Measurements from ENCODE around the gene PSMB7. TPM values are rescaled to one million over a fixed set of nuclear protein-coding genes. Genes with fewer than 3 reads are reported as not detected.
"Not testable (repeated sequence)": the region's sequence is repeated elsewhere in the genome, so short reads cannot be mapped to it uniquely, and the experiment has no call there.

The PSMB7 gene
- total RNA-seq, 2 donors from 2014 or later = 105 to 175 TPM

DNA sequence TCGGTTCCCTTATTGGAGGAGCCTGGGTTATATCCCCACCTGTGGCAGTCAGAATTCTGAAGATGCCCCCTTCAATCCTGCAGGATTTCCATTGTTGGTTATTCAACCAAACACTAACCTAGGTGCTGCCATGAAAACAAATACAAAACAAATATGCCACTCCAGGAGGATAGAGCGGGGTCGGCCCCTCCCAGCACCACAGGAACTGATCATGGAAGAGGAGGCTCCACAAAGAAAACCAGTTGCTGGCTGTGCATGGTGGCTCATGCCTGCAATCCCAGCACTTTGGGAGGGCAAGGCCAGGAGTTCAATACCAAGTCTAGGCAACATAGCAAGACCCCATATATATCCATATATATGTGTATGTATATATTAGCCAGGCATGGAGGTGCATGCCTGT, 21.8 kb upstream of the PSMB7 start:
- H3K27me3 Mint-ChIP-seq = peaks cover 23% of the 10 kb centered on the region
- no peak overlapping the region for H3K27ac Mint-ChIP-seq
- H3K4me1 Mint-ChIP-seq = no peaks in the 10 kb centered on the region
- H3K36me3 Mint-ChIP-seq (ENCODE audit: low read depth) = no peaks in the 10 kb centered on the region
- no peaks in the 10 kb centered on the region for H3K9me3 Mint-ChIP-seq
- no peak for ATAC-seq (replicated peaks)
- no peak overlapping the region for H3K4me3 Mint-ChIP-seq

DNA sequence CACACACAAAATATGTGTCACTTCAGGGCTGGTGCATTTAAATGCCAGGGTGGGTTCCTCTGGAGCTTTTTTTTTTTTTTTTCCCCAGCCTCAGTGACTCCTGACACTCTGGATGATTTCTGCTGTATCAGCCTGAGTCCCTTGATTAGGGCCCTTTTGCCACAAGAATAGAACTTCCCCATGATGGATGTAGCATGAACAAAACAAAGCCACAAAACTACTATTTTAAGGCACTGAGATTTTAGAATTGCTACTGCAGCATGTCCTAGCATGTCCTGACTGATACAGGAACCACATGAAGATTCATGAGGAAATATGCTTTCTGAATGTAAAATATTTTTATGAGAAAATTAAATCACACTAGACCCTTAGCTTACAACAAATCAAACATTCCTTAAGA, 21.1 kb upstream of the PSMB7 start:
- no peak for ATAC-seq (replicated peaks)
- H3K27me3 Mint-ChIP-seq = peaks cover 18% of the 10 kb centered on the region
- H3K9me3 Mint-ChIP-seq = no peaks in the 10 kb centered on the region
- H3K27ac Mint-ChIP-seq = no peak overlapping the region
- H3K4me1 Mint-ChIP-seq = no peaks in the 10 kb centered on the region
- no peak overlapping the region for H3K4me3 Mint-ChIP-seq
- H3K36me3 Mint-ChIP-seq (ENCODE audit: low read depth) = no peaks in the 10 kb centered on the region

DNA sequence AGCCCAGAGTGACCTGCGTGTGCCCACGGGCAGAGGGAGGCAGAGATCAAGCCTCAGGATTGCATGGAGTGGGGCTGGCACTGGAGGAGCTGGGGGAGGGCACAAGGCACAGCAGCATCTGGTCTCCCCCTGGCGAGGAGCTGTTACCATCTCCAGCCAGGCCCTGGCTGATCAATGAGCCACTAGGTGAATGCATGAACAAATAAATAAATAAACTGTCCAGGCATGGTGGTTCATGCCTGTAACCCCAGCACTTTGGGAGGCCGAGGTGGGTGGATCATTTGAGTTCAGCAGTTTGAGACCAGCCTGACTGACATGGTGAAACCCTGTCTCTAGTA, 14.3 kb upstream of the PSMB7 start:
- no peak for ATAC-seq (replicated peaks)
- H3K9me3 Mint-ChIP-seq = no peaks in the 10 kb centered on the region
- H3K36me3 Mint-ChIP-seq (ENCODE audit: low read depth) = no peaks in the 10 kb centered on the region
- H3K27ac Mint-ChIP-seq = no peak overlapping the region
- peaks cover 8% of the 10 kb centered on the region for H3K27me3 Mint-ChIP-seq
- no peaks in the 10 kb centered on the region for H3K4me1 Mint-ChIP-seq
- no peak overlapping the region for H3K4me3 Mint-ChIP-seq

DNA sequence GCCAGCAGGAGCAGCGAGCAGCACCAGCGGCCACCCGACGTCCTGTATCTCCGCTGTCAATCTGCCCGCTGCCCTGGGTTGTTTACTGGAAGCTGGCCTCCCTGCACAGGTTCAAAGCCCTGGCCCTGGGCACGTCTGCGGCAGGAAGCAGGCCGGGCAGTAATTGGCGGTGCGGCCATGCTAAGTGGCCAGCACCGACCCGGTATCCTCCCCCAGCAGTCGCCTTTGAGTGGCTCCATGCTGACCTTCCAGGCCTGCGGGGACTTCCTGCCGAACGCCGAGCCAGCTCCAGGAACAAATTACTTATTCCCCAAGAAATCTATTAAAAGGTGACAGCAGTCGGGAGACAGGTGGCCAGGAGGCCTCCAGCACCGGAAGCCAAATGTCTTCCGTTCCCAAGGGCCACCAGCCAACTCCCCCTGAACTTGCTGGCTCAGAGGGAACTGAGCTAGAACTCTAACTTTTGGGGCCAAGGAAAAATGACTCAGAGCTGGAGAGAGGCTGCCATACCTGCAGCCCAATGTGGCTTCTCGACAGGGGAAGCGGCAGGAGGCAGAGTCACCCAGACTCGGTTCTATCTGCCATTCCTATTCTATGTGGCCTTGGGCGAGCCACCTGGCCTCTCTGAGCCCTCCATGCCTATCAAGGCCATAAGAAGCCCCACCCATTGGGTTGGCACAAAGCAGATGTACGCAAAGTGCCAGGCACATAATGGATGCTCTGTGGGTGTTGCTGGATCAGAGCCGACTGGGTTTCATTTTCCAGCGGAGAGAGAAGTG, 13.7 kb upstream of the PSMB7 start:
- no peaks in the 10 kb centered on the region for H3K36me3 Mint-ChIP-seq (ENCODE audit: low read depth)
- H3K4me1 Mint-ChIP-seq = no peaks in the 10 kb centered on the region
- H3K4me3 Mint-ChIP-seq = no peak overlapping the region
- no peak overlapping the region for H3K27ac Mint-ChIP-seq
- no peaks in the 10 kb centered on the region for H3K9me3 Mint-ChIP-seq
- ATAC-seq (replicated peaks) = no peak
- H3K27me3 Mint-ChIP-seq = peaks cover 7% of the 10 kb centered on the region

DNA sequence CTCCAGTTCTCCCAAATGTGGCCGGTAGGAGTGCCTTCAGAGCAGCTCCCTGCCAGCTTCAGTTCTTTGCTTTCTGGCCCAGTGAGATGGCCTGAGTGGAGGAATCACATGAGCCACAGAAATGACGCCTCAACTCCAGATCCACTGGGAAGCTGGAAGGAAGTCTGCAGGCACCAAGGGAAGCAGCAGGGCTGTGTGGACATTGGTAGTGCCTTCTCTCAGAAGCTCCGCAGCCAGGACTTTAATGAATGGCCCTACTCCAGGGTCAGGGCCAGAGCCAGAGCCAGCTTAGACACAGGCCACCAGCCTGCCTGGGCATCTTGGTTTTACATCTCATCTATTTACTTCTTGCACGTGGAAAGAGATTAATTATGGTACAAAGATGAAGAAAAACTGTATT, 12.0 kb upstream of the PSMB7 start:
- H3K4me1 Mint-ChIP-seq = peaks cover 6% of the 10 kb centered on the region
- no peaks in the 10 kb centered on the region for H3K9me3 Mint-ChIP-seq
- H3K36me3 Mint-ChIP-seq (ENCODE audit: low read depth) = no peaks in the 10 kb centered on the region
- ATAC-seq (replicated peaks) = no peak
- peaks cover 10% of the 10 kb centered on the region for H3K27me3 Mint-ChIP-seq
- H3K4me3 Mint-ChIP-seq = no peak overlapping the region
- no peak overlapping the region for H3K27ac Mint-ChIP-seq

DNA sequence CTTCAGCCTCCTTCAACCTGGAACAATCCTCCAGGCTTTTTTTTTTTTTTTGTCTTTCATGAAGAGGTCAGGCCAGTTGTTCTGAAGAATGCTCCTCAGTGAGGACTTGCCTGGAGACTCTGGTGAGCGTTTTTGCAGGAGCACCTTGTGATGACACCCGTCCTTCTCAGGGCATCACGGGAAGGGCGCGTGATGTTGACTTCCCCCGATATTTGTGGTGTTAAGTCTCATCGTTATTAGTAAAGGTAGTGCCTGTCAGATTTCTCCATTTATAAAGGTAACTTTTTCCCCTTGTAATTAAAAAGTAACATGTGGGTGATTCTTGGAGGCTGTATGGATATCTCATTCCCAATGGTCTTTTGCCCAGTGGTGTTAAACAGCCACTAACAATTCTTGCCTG, 11.1 kb upstream of the PSMB7 start:
- Mint-ChIP-seq H3K27me3 (peaks cover 10% of the 10 kb centered on the region), H3K27ac (no peak overlapping the region), H3K4me1 (peaks cover 6% of the 10 kb centered on the region), H3K9me3 (no peaks in the 10 kb centered on the region), H3K4me3 (no peak overlapping the region), H3K36me3 (ENCODE audit: low read depth) (no peaks in the 10 kb centered on the region)
- ATAC-seq (replicated peaks) = no peak

DNA sequence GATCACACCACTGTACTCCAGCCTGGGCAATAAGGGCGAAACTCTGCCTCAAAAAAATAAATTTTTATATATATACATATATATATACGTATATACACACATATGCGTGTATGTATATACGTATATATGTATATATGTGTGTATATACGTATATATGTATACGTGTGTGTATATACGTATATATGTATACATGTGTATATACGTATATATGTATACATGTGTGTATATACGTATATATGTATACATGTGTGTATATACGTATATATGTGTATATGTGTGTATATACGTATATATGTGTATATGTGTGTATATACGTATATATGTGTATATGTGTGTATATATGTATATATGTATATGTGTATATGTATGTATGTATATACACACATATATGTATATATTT, 10.5 kb upstream of the PSMB7 start:
- not testable (repeated sequence) for ATAC-seq (replicated peaks); H3K36me3 Mint-ChIP-seq (ENCODE audit: low read depth); H3K27ac Mint-ChIP-seq; H3K4me1 Mint-ChIP-seq; H3K4me3 Mint-ChIP-seq; H3K9me3 Mint-ChIP-seq
- peaks cover 10% of the 10 kb centered on the region for H3K27me3 Mint-ChIP-seq

DNA sequence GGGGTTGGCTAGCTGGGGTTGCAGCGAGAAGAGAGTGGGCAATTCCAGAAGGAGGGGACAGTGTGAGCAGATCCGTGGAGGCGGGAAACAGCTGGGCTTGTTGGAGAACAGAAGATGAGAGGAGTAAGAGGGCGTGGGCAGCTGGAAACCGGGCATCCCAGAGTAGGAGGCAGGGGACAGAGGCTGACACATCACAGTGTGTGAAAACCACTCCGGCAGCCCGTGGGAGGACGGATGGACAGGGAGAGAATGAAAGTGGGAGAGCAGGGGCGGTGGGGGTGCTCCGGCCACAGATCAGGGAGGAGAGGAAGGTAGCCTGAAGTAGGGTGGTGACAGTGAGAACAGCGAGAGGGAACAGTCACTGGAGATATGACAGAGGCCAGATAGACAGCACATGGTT, 8.3 kb upstream of the PSMB7 start:
- Mint-ChIP-seq H3K36me3 (ENCODE audit: low read depth) (no peaks in the 10 kb centered on the region), H3K27me3 (peaks cover 10% of the 10 kb centered on the region), H3K27ac (peak overlapping the region; percentile 10), H3K4me1 (peaks cover 6% of the 10 kb centered on the region), H3K4me3 (no peak overlapping the region), H3K9me3 (no peaks in the 10 kb centered on the region)
- ATAC-seq (replicated peaks) = no peak

DNA sequence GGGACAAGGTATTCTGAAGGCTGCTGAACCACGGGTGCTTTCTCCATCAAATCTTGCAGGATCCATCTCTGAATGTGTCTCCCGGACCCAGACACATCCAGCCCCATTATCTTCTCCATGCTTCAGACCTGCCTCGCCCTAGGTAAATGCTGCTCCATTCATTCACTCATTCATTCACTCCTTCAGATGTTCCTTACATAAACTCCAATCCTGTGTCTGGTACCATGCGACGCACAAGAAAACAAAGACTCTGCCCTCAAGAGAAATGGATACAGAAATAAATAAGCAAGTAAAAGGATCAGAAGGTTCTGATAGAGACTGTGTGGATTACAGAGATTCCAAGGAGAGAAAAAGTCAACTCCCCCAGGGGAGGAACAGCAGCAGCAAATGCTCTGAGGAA, 7.9 kb upstream of the PSMB7 start:
- Mint-ChIP-seq H3K27ac (peak overlapping the region; percentile 10), H3K4me3 (no peak overlapping the region), H3K36me3 (ENCODE audit: low read depth) (no peaks in the 10 kb centered on the region), H3K4me1 (peaks cover 6% of the 10 kb centered on the region), H3K9me3 (no peaks in the 10 kb centered on the region), H3K27me3 (peaks cover 10% of the 10 kb centered on the region)
- no peak for ATAC-seq (replicated peaks)

DNA sequence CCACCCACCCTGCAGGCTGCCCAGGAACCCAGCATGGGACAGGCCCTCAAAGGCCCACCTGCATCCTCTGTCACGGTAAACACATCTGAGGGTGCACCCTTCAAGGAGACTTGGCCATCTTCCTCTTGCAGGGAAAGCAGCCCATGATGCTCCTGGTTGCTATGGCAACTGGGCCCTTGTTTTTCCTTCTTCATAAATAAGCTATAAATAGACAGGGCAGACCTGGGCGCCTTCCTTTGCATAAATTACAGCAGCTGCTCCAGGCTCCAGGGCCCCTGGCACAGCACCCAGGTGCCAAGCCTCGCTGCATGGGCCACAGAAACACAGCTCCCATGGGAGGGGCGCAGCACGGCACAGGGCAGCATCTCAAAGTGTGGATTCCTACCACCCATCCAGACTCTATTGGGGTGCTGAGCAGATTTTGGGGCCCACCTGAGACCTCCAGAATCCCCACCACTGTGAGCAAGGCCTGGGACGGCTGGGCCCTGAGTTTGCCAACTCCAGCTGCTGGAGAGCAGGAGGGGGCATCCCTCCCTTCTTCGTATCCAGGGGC, 5.8 kb upstream of the PSMB7 start:
- peaks cover 6% of the 10 kb centered on the region for H3K4me1 Mint-ChIP-seq
- no peaks in the 10 kb centered on the region for H3K36me3 Mint-ChIP-seq (ENCODE audit: low read depth)
- no peaks in the 10 kb centered on the region for H3K9me3 Mint-ChIP-seq
- H3K27ac Mint-ChIP-seq = no peak overlapping the region
- ATAC-seq (replicated peaks) = no peak
- peaks cover 10% of the 10 kb centered on the region for H3K27me3 Mint-ChIP-seq
- no peak overlapping the region for H3K4me3 Mint-ChIP-seq

DNA sequence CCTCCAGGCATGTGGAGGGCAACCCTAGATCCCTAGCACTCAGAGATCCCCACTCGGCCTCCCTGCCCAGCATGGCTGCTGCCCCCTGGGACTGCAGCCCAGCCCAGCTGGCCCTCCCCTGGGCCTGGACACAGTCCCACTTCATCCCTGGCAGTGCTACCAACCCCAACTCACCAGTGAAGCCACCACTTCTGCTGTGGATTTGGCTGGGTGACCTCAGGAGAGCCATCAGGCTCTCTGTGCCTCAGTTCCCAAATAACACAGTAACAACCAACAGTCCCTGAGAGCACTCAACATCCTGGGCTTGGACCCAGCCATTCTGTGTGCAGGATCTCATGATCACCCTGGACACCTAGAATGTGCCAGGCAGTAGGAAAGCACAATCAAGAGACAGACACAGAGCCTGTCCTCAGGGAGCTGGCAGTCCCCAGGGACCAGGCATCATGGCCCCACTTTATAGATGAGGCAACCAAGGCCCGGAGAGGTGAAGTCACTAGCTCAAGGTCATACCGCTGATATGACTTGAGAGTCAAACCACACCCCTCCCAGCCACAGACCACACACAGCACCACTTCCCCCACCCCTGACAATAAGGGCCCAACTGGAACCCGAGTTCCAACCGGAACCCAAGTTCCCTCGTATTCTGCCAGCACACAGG, 4.7 kb upstream of the PSMB7 start:
- Mint-ChIP-seq H3K9me3 (peaks cover 3% of the 10 kb centered on the region), H3K4me1 (peaks cover 11% of the 10 kb centered on the region)

DNA sequence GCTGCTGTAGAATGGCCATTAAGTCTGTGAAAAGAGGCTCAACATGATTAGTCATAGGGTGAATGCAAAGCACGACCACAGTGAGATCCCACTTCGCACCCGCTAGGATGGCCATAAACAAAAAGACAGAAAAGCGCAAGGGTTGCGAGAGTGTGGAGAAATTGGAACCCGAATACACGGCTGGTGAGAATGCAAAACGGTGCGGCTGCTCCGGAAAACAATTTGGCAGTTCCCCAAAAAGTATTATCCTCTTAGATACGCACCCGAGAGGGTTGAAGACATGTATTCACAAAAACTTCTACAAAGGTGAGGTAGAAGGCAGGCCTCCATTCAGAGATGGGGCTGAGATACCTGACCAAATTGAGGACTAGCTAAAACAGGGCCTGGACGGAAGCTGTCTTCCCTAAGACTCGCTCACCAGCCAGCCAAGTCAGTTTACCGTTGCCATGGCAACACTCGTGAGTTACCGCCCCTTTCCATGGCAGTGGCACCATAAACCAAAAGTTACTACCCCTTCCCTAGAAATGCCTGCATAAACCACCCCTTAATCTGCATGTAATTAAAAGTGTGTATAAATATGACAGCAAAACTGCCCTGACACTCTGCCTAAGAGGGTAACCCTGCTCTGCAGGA, 726 bp upstream of the PSMB7 start:
- ATAC-seq (replicated peaks) = peak; percentile 8
- Mint-ChIP-seq H3K27ac (peak overlapping the region; percentile 98), H3K9me3 (peaks cover 3% of the 10 kb centered on the region), H3K27me3 (no peaks in the 10 kb centered on the region), H3K36me3 (ENCODE audit: low read depth) (peaks cover 44% of the 10 kb centered on the region), H3K4me3 (peak overlapping the region; percentile 96), H3K4me1 (peaks cover 19% of the 10 kb centered on the region)

More for the DNA sequence above, 4.7 kb upstream of the PSMB7 start:
- peaks cover 10% of the 10 kb centered on the region for H3K27me3 Mint-ChIP-seq
- H3K36me3 Mint-ChIP-seq (ENCODE audit: low read depth) = peaks cover 4% of the 10 kb centered on the region
- no peak overlapping the region for H3K27ac Mint-ChIP-seq
- no peak for ATAC-seq (replicated peaks)
- H3K4me3 Mint-ChIP-seq = no peak overlapping the region

DNA sequence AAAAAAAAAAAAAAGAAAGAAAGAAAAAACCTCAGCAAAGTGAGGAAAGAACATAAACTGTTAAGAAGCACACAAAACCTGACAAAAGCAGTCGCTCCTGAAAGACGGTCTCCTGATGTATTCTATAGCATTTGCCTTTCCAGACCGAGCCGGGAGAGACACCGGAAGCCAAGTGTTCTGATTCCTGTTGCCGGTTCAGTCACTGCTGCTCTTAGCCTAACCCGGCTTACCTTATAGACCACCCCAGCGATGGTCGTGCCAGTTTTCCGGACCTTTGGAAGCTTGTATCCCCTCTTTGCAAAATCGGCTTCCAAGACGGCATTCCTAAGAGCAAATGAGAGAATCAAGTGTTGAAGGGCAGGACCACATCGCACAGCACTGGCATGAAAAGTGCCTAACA, 630 bp downstream of the PSMB7 start:
- Mint-ChIP-seq H3K9me3 (peaks cover 3% of the 10 kb centered on the region), H3K27ac (peak overlapping the region; percentile 98), H3K27me3 (no peaks in the 10 kb centered on the region), H3K4me3 (peak overlapping the region; percentile 96), H3K4me1 (peaks cover 19% of the 10 kb centered on the region), H3K36me3 (ENCODE audit: low read depth) (peaks cover 57% of the 10 kb centered on the region)
- ATAC-seq (replicated peaks) = no peak

DNA sequence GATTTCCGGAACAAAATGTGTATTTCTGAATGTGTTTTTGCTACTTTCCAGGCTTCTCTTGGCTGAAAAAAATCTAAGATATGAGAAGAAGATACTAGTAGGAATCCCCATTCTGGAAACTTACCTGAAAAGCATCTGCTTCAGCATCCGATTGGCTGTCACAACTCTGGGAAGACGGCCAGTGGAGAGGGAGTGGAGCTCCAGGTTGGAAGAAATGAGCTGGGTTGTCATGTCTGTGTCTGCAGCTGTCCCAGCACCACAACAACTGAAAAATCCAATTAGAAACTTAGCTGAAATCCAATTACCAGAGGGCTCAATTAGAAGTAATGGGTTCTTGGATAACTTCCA, 3.0 kb downstream of the PSMB7 start:
- ATAC-seq (replicated peaks) = no peak
- Mint-ChIP-seq H3K4me1 (peaks cover 19% of the 10 kb centered on the region), H3K4me3 (no peak overlapping the region), H3K27me3 (no peaks in the 10 kb centered on the region), H3K36me3 (ENCODE audit: low read depth) (peaks cover 81% of the 10 kb centered on the region), H3K9me3 (peaks cover 3% of the 10 kb centered on the region), H3K27ac (no peak overlapping the region)
